Measurements from ENCODE around the gene PTPRB. TPM values are rescaled to one million over a fixed set of nuclear protein-coding genes. Genes with fewer than 3 reads are reported as not detected.

PTPRB gene
- total and polyA plus RNA-seq, 2 of the 8 experiments (the other 6 are each of a cell fraction or from before 2014, with no cell fraction given): 0.36 to 0.58 TPM

- no peak for TF ChIP-seq POLR2A (IDR thresholded peaks at IDR 0.05; ENCODE audit: control extremely low read depth in 1 of 2, low read depth in 2 of 2, low read length in 2 of 2)
- peak; percentile 91 for TF ChIP-seq CEBPB (IDR thresholded peaks at IDR 0.05; ENCODE audit: low read depth, low read length)
- H3K23ac ChIP-seq (ENCODE audit: insufficient read length): no peak overlapping the region
- no peaks in the 10 kb centered on the region for H3K79me2 ChIP-seq (ENCODE audit: control insufficient read depth in 1 of 2, insufficient read depth in 2 of 2, low read length in 2 of 2)
- ChIA-PET POLR2A (ENCODE audit: partially characterized antibody) (no interaction called here), CTCF (ENCODE audit: partially characterized antibody) (interaction anchor here (0.6 to 1.6 kb wide), 3 partner anchors 467 to 692 kb away, joined by 3 to 4 read pairs (median 3); no protein-coding TSS in a partner anchor)
- no peaks in the 10 kb centered on the region for H4K20me1 ChIP-seq (replicated peaks in 1 of 2; ENCODE audit: control insufficient read depth in 1 of 2, insufficient read depth in 2 of 2, low read length in 2 of 2)
- FAIRE-seq (no peak), DNase-seq (ENCODE audit: low read depth in 1 of 2, low spot score in 2 of 2) (no peak)
- H3K14ac ChIP-seq (ENCODE audit: insufficient read length): no peak overlapping the region
- no peaks in the 10 kb centered on the region for H3K4me1 ChIP-seq (replicated peaks in 1 of 4; ENCODE audit: control insufficient read depth in 3 of 4, insufficient read depth in 4 of 4, low read length in 3 of 4)
- no peak overlapping the region for H4K5ac ChIP-seq (ENCODE audit: insufficient read length, low read depth, low read length)
- H2BK15ac ChIP-seq (ENCODE audit: low read length): no peak overlapping the region
- H3K9ac ChIP-seq (replicated peaks in 1 of 4; ENCODE audit: extremely low read depth in 1 of 4, low read depth in 3 of 4, low read length in 3 of 4): no peak overlapping the region
- H2AK5ac ChIP-seq (ENCODE audit: low read depth, low read length): no peak overlapping the region
- H3K4me3 ChIP-seq (ENCODE audit: extremely low read depth in 1 of 4, insufficient read depth in 2 of 4, low read depth in 3 of 4, low read length in 4 of 4): no peak overlapping the region
- no peaks in the 10 kb centered on the region for H3K9me3 ChIP-seq (ENCODE audit: insufficient read depth in 2 of 2, low read depth in 1 of 2, low read length in 1 of 2)
- no peak overlapping the region for H2BK20ac ChIP-seq (ENCODE audit: low read length)
- no peak overlapping the region for H2AFZ ChIP-seq (ENCODE audit: low read length)
- H3K36me3 ChIP-seq (ENCODE audit: control insufficient read depth in 2 of 4, insufficient read depth in 4 of 4, low read length in 3 of 4): no peaks in the 10 kb centered on the region
- no peak overlapping the region for H3K18ac ChIP-seq (ENCODE audit: extremely low read depth, low read length)
- no peaks in the 10 kb centered on the region for H3K79me1 ChIP-seq (ENCODE audit: low read depth, low read length)
- H3K4me2 ChIP-seq (ENCODE audit: insufficient read depth in 1 of 2, low read depth in 2 of 2, low read length in 2 of 2): no peak overlapping the region
- H2BK12ac ChIP-seq (ENCODE audit: low read depth, low read length): no peak overlapping the region
- 89% methylated on average over 8 of the region's 8 CpGs; no CpG with 5 or more reads in 1 of the 2 experiments for WGBS, 2 experiments (ENCODE audit: extremely low coverage in 1 of 2, insufficient coverage in 1 of 2, insufficient read length in 1 of 2, insufficient replicate concordance in 2 of 2, low coverage in 1 of 2, low lambda C conversion rate in 2 of 2, missing lambda C conversion rate in 1 of 2)
- H2BK120ac ChIP-seq (replicated peaks; ENCODE audit: low read depth, low read length): no peak overlapping the region
- no peaks in the 10 kb centered on the region for H3K27me3 ChIP-seq (replicated peaks in 1 of 4; ENCODE audit: control insufficient read depth in 3 of 4, extremely low read depth in 1 of 4, insufficient read depth in 3 of 4, low read length in 3 of 4)
- H3K27ac ChIP-seq (ENCODE audit: low read depth, low read length): no peak overlapping the region
- H3K23me2 ChIP-seq (ENCODE audit: low read depth, low read length): no peaks in the 10 kb centered on the region
- H3K56ac ChIP-seq (replicated peaks; ENCODE audit: insufficient read length, low read depth, low read length): no peak overlapping the region
- no peak overlapping the region for H4K8ac ChIP-seq (ENCODE audit: extremely low read depth, insufficient read depth, low read length)
- no peak overlapping the region for H2BK5ac ChIP-seq (ENCODE audit: low read depth, low read length)
- H3K4ac ChIP-seq (replicated peaks; ENCODE audit: insufficient read length, low read depth, low read length): no peak overlapping the region
- no peak overlapping the region for H4K91ac ChIP-seq (replicated peaks; ENCODE audit: insufficient read length, low read length)
Observed at GRCh38 chr12:70571029-70571428, 66.2 kb downstream of the PTPRB start.

Data from H1 (cell line).